ENCODE data around the gene SLC43A2.
"Not testable (repeated sequence)": the region's sequence is repeated elsewhere in the genome, so short reads cannot be mapped to it uniquely, and the experiment has no call there.

Gene SLC43A2

GRCh38 chr17:1542316-1542715 lies 86.3 kb downstream of the SLC43A2 start:
- no peak for DNase-seq (ENCODE audit: low read depth in 2 of 2, low spot score in 1 of 2)

GRCh38 chr17:1541367-1541904 lies 87.2 kb downstream of the SLC43A2 start:
- no peak for DNase-seq (ENCODE audit: low read depth in 2 of 2, low spot score in 1 of 2)

GRCh38 chr17:1539811-1540210 lies 88.8 kb downstream of the SLC43A2 start:
- DNase-seq (ENCODE audit: low read depth in 2 of 2, low spot score in 1 of 2) = no peak

- DNase-seq (ENCODE audit: low read depth in 2 of 2, low spot score in 1 of 2) = no peak
These were observed 92.9 kb downstream of the SLC43A2 start for GRCh38 chr17:1535737-1536136.

GRCh38 chr17:1533661-1534325 lies 94.8 kb downstream of the SLC43A2 start:
- DNase-seq (ENCODE audit: low read depth in 2 of 2, low spot score in 1 of 2) = no peak

- no peak for DNase-seq (ENCODE audit: low read depth in 2 of 2, low spot score in 1 of 2)
These were observed 95.6 kb downstream of the SLC43A2 start for GRCh38 chr17:1532836-1533602.

GRCh38 chr17:1529863-1530262 lies 98.8 kb downstream of the SLC43A2 start:
- DNase-seq (ENCODE audit: low read depth in 2 of 2, low spot score in 1 of 2) = no peak

- not testable (repeated sequence) for DNase-seq (ENCODE audit: low read depth in 2 of 2, low spot score in 1 of 2)
These were observed 101.8 kb downstream of the SLC43A2 start for GRCh38 chr17:1526876-1527275.

- no peak for DNase-seq (ENCODE audit: low read depth in 2 of 2, low spot score in 1 of 2)
These were observed 106.0 kb downstream of the SLC43A2 start for GRCh38 chr17:1522626-1523025.

GRCh38 chr17:1521086-1521640 lies 107.5 kb downstream of the SLC43A2 start:
- DNase-seq (ENCODE audit: low read depth in 2 of 2, low spot score in 1 of 2) = no peak

GRCh38 chr17:1519678-1520077 lies 109.0 kb downstream of the SLC43A2 start:
- DNase-seq (ENCODE audit: low read depth in 2 of 2, low spot score in 1 of 2) = no peak
